H9 (cell line): Measurements from ENCODE around the gene LAMC2. TPM values are rescaled to one million over a fixed set of nuclear protein-coding genes. Genes with fewer than 3 reads are reported as not detected.

Experiments
- DNase-seq: peaks from one replicate; pipeline ENCODE4 v3.0.0-alpha.2; 2017
- H2AFZ ChIP-seq: one replicate; pipeline ENCODE4 v1.6.1; 2013; ENCODE audit warnings: mild to moderate bottlenecking, low read length, control low read depth, moderate library complexity
- H2AK5ac ChIP-seq: 2 replicates; pipeline ENCODE4 v1.6.1; 2013; ENCODE audit warnings: low read length, control low read depth, mixed read lengths; ENCODE audit not compliant: insufficient read length
- H2BK120ac ChIP-seq: one replicate; pipeline ENCODE4 v1.6.1; 2013; ENCODE audit warnings: low read depth, mild to moderate bottlenecking, low read length, control low read depth, inconsistent platforms; ENCODE audit not compliant: poor library complexity, severe bottlenecking
- H2BK12ac ChIP-seq: 2 replicates; pipeline ENCODE4 v1.6.1; 2013; ENCODE audit warnings: low read length, control low read depth, mixed read lengths, low read depth; ENCODE audit not compliant: insufficient read length
- H2BK15ac ChIP-seq: 2 replicates; pipeline ENCODE4 v1.6.1; 2013; ENCODE audit warnings: low read depth, low read length, control low read depth
- H2BK20ac ChIP-seq: one replicate; pipeline ENCODE4 v1.6.1; 2013; ENCODE audit warnings: low read depth, mild to moderate bottlenecking, low read length, control low read depth, inconsistent platforms; ENCODE audit not compliant: poor library complexity, severe bottlenecking
- H2BK5ac ChIP-seq: 2 replicates; pipeline ENCODE4 v1.6.1; 2013; ENCODE audit warnings: low read length, control low read depth, mixed read lengths; ENCODE audit not compliant: insufficient read length
- H3K14ac ChIP-seq: 2 replicates; pipeline ENCODE4 v1.6.1; 2013; ENCODE audit warnings: low read length, control low read depth; ENCODE audit not compliant: insufficient read depth
- H3K18ac ChIP-seq: 2 replicates; pipeline ENCODE4 v1.6.1; 2013; ENCODE audit warnings: low read depth, mild to moderate bottlenecking, mixed read lengths, low read length, control low read depth; ENCODE audit not compliant: insufficient read length
- H3K23ac ChIP-seq: 2 replicates; pipeline ENCODE4 v1.6.1; 2013; ENCODE audit warnings: low read length, control low read depth, mixed read lengths, low read depth; ENCODE audit not compliant: insufficient read length
- H3K23me2 ChIP-seq: 2 replicates; pipeline ENCODE4 v1.6.1; 2013; ENCODE audit warnings: low read depth, mild to moderate bottlenecking, mixed read lengths, low read length, control low read depth; ENCODE audit not compliant: insufficient read length, poor library complexity, severe bottlenecking
- H3K27ac ChIP-seq: 2 replicates; pipeline ENCODE4 v1.5.1; 2013; ENCODE audit warnings: low read length, control low read depth, mixed read lengths, low read depth; ENCODE audit not compliant: insufficient read length
- H3K27me3 ChIP-seq: 2 replicates; pipeline ENCODE4 v1.6.1; 2013; ENCODE audit warnings: low read length, control low read depth, inconsistent platforms; ENCODE audit not compliant: insufficient read depth
- H3K4ac ChIP-seq: 2 replicates; pipeline ENCODE4 v1.6.1; 2013; ENCODE audit warnings: low read depth, mild to moderate bottlenecking, control low read depth, inconsistent platforms, low read length, moderate library complexity
- H3K4me1 ChIP-seq: 2 replicates; pipeline ENCODE4 v1.6.1; 2013; ENCODE audit warnings: low read length, control low read depth, inconsistent platforms; ENCODE audit not compliant: insufficient read depth
- H3K4me2 ChIP-seq: 2 replicates; pipeline ENCODE4 v1.6.1; 2013; ENCODE audit warnings: low read length, control low read depth, mixed read lengths; ENCODE audit not compliant: insufficient read length, insufficient read depth
- H3K56ac ChIP-seq: 2 replicates; pipeline ENCODE4 v1.6.1; 2013; ENCODE audit warnings: low read depth, mild to moderate bottlenecking, mixed read lengths, low read length, control low read depth; ENCODE audit not compliant: insufficient read length
- H3K79me1 ChIP-seq: 2 replicates; pipeline ENCODE4 v1.6.1; 2013; ENCODE audit warnings: low read depth, mild to moderate bottlenecking, moderate library complexity, low read length, control low read depth, inconsistent platforms; ENCODE audit not compliant: insufficient read depth, poor library complexity, severe bottlenecking
- H3K79me2 ChIP-seq: 2 replicates; pipeline ENCODE4 v1.6.1; 2013; ENCODE audit warnings: low read length, control low read depth, inconsistent platforms; ENCODE audit not compliant: insufficient read depth
- H3K9ac ChIP-seq: 2 replicates; pipeline ENCODE4 v1.6.1; 2013; ENCODE audit warnings: low read length, control low read depth, mixed read lengths; ENCODE audit not compliant: insufficient read length; ENCODE audit errors: extremely low read depth
- H3K9me3 ChIP-seq: one replicate; pipeline ENCODE4 v1.6.1; 2013; ENCODE audit warnings: low read depth, low read length, inconsistent platforms; ENCODE audit not compliant: control insufficient read depth
- H3T11ph ChIP-seq: one replicate; pipeline ENCODE4 v1.6.1; 2013; ENCODE audit warnings: mild to moderate bottlenecking, low read length, control low read depth, inconsistent platforms
- H4K20me1 ChIP-seq: one replicate; pipeline ENCODE4 v1.6.1; 2013; ENCODE audit not compliant: control insufficient read depth, insufficient read length, insufficient read depth
- H4K5ac ChIP-seq: 2 replicates; pipeline ENCODE4 v1.6.1; 2013; ENCODE audit warnings: low read depth, mild to moderate bottlenecking, mixed read lengths, low read length, control low read depth; ENCODE audit not compliant: insufficient read length
- H4K8ac ChIP-seq: replicated peaks from 2 replicates; pipeline ENCODE4 v1.6.1; 2013; ENCODE audit warnings: low read length, control low read depth, mixed read lengths, low read depth; ENCODE audit not compliant: insufficient read length
- H4K91ac ChIP-seq: 2 replicates; pipeline ENCODE4 v1.6.1; 2013; ENCODE audit warnings: low read depth, mild to moderate bottlenecking, moderate library complexity, mixed read lengths, low read length, control low read depth; ENCODE audit not compliant: insufficient read length
- H3K27ac Mint-ChIP-seq, 3 experiments: 2 replicates in 2 of 3; 3 replicates in 1 of 3; pipeline ENCODE4 v1.8.0; 2020 to 2021; ENCODE audit warnings: mixed read lengths in 3 of 3, mild to moderate bottlenecking in 1 of 3, moderate library complexity in 1 of 3
- H3K27me3 Mint-ChIP-seq: 2 replicates; pipeline ENCODE4 v1.8.0; 2021; ENCODE audit warnings: low read depth, mild to moderate bottlenecking, moderate library complexity, mixed read lengths
- H3K36me3 Mint-ChIP-seq, 3 experiments: 2 replicates in 2 of 3; 3 replicates in 1 of 3; pipeline ENCODE4 v1.8.0; 2020 to 2021; ENCODE audit warnings: low read depth in 3 of 3, mixed read lengths in 3 of 3; ENCODE audit not compliant: insufficient read depth in 1 of 3
- H3K4me1 Mint-ChIP-seq, 2 experiments: 2 replicates each; pipeline ENCODE4 v1.8.0; 2020; ENCODE audit warnings: mixed read lengths in 2 of 2
- H3K4me3 Mint-ChIP-seq, 2 experiments: 2 replicates in 1 of 2; 3 replicates in 1 of 2; pipeline ENCODE4 v1.8.0; 2020 to 2021; ENCODE audit warnings: mild to moderate bottlenecking in 2 of 2, mixed read lengths in 2 of 2, moderate library complexity in 1 of 2
- H3K9me3 Mint-ChIP-seq, 2 experiments: 2 replicates in 1 of 2; 3 replicates in 1 of 2; pipeline ENCODE4 v1.8.0; 2020; ENCODE audit warnings: mild to moderate bottlenecking in 2 of 2, mixed read lengths in 2 of 2, moderate library complexity in 1 of 2
- CTCF ChIP-seq: fragments of 200-600 bp; sonication (generic); conservative IDR thresholded peaks from 3 replicates; pipeline ENCODE4 v1.8.0; 2021; ENCODE audit warnings: antibody characterized with exemption, mild to moderate bottlenecking
- total RNA-seq: library from RNA; stranded (reverse); gene quantifications from 2 replicates; pipeline ENCODE4 v1.2.1, GENCODE V29; 2021

LAMC2 gene
- total RNA-seq, 1 experiment from 2014 or later: 7.4 TPM

GRCh38 chr1:183140633-183141032 is 45.4 kb upstream of the LAMC2 start:
- no peak overlapping the region for H3K9ac ChIP-seq
- no peak overlapping the region for H2AFZ ChIP-seq
- no peak for DNase-seq
- no peak overlapping the region for H3K56ac ChIP-seq
- no peak overlapping the region for H2AK5ac ChIP-seq
- H3K4me2 ChIP-seq: no peak overlapping the region
- TF ChIP-seq CTCF: no peak
- H2BK20ac ChIP-seq: no peak overlapping the region
- H2BK15ac ChIP-seq: no peak overlapping the region
- peaks cover 0 to 8% of the 10 kb centered on the region in 2 experiments; a peak in 2 of 4 replicates for H3K4me1 Mint-ChIP-seq
- no peak overlapping the region for H3K14ac ChIP-seq
- H3K4me3 Mint-ChIP-seq: no peak overlapping the region
- H3K9me3 ChIP-seq: no peaks in the 10 kb centered on the region
- H3K79me2 ChIP-seq: no peaks in the 10 kb centered on the region
- no peak overlapping the region for H4K5ac ChIP-seq
- no peak overlapping the region for H2BK120ac ChIP-seq
- no peaks in the 10 kb centered on the region for H4K20me1 ChIP-seq
- no peak overlapping the region for H2BK5ac ChIP-seq
- no peak overlapping the region for H3K18ac ChIP-seq
- H3K23ac ChIP-seq: no peak overlapping the region
- no peaks in the 10 kb centered on the region for H3K79me1 ChIP-seq
- peaks cover 14 to 46% (median 30%) of the 10 kb centered on the region in 3 experiments for H3K36me3 Mint-ChIP-seq
- no peaks in the 10 kb centered on the region for H3K9me3 Mint-ChIP-seq
- H3K27ac ChIP-seq: no peak overlapping the region
- no peak overlapping the region; a peak in 1 of 7 replicates for H3K27ac Mint-ChIP-seq
- no peaks in the 10 kb centered on the region for H3K23me2 ChIP-seq
- no peaks in the 10 kb centered on the region for H3K4me1 ChIP-seq
- H4K8ac ChIP-seq: no peak overlapping the region
- H3T11ph ChIP-seq: no peak overlapping the region
- H2BK12ac ChIP-seq: no peak overlapping the region
- no peak overlapping the region for H4K91ac ChIP-seq
- no peaks in the 10 kb centered on the region; the same call in 1 of the 2 replicates for H3K27me3 Mint-ChIP-seq
- H3K4ac ChIP-seq: no peak overlapping the region
- no peaks in the 10 kb centered on the region for H3K27me3 ChIP-seq
